ENCODE measurements around the gene PCDH1. TPM values are rescaled to one million over a fixed set of nuclear protein-coding genes. Genes with fewer than 3 reads are reported as not detected.

PCDH1 gene
- total RNA-seq, 2 donors from 2014 or later = 0.25 TPM; not detected in 1

DNA sequence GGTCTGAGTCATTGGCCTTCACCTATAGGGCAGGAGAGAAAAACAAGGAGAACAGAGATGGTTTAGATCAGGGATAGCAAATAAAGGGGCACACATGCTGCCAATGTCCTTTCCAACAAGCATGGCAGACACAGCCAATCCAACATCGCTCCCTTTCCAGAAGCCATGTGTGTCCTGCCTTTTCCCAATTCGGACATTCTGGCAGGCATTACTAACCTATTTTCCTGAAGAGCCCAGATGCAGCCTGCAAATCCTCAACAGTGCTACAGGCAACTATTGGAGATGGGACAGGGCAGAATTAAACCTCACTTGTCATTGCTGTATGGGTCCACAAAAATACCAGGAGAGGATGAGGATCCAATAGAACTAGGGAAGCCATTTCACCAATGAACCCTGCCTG is 12.8 kb downstream of the PCDH1 start:
- H3K9me3 Mint-ChIP-seq = no peaks in the 10 kb centered on the region
- H3K4me1 Mint-ChIP-seq (ENCODE audit: low read depth) = no peaks in the 10 kb centered on the region
- DNase-seq (no peak), ATAC-seq (replicated peaks in 1 of 2) (no peak)
- no peak overlapping the region for H3K27ac Mint-ChIP-seq
- no peak overlapping the region for H3K4me3 Mint-ChIP-seq
- no peaks in the 10 kb centered on the region for H3K36me3 Mint-ChIP-seq (ENCODE audit: insufficient read depth in 2 of 2)
- peaks cover 17% of the 10 kb centered on the region for H3K27me3 Mint-ChIP-seq (ENCODE audit: low read depth)

DNA sequence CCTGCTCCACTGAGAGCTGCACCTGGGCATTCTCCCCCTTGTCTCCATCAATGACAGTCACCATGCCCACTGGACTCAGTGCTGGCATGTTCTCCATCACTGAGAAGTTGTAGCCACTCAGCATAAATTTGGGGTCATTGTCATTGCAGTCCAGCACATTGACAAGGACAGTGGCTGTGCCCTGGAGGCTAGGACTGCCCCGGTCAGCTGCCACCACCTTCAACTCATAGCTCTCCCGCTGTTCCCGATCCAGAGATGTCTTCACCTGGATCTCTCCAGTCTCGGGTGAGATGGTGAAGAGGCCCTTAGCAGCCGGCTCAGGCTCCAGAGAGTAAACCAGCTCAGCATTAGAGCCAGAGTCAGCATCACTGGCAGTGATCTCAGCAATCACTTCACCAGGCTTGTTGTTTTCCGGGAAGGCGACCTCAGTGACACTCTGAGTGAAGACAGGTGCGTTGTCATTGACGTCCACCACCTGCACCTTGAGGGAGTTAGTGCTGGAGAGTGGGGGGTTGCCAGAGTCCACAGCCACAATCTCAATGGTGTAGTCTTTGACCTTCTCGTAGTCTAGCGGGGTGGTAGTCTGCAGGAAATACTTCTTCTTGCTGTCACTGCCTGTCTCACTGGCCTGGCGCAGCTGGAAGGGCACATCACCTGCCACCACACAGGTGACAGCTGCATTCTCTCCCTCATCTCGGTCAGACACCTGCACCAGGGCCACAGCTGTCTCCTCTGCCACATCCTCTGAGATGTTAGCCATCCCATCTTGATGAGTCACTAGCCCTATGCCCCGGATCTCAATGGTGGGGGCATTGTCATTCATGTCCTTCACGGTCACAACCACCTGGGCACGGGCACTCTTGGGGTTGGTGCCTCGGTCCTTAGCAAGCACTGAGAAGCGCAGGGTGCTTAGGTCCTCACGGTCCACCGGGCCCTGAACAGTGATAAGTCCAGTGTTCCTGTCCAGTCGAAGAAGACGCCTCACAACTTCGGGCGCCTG is 13.5 kb downstream of the PCDH1 start:
- no peak overlapping the region for H3K4me3 Mint-ChIP-seq
- ATAC-seq (replicated peaks in 1 of 2) = no peak
- no peaks in the 10 kb centered on the region for H3K36me3 Mint-ChIP-seq (ENCODE audit: insufficient read depth in 2 of 2)
- peaks cover 15% of the 10 kb centered on the region for H3K27me3 Mint-ChIP-seq (ENCODE audit: low read depth)
- H3K9me3 Mint-ChIP-seq = no peaks in the 10 kb centered on the region
- H3K27ac Mint-ChIP-seq = no peak overlapping the region
- no peak for DNase-seq
- no peaks in the 10 kb centered on the region for H3K4me1 Mint-ChIP-seq (ENCODE audit: low read depth)

DNA sequence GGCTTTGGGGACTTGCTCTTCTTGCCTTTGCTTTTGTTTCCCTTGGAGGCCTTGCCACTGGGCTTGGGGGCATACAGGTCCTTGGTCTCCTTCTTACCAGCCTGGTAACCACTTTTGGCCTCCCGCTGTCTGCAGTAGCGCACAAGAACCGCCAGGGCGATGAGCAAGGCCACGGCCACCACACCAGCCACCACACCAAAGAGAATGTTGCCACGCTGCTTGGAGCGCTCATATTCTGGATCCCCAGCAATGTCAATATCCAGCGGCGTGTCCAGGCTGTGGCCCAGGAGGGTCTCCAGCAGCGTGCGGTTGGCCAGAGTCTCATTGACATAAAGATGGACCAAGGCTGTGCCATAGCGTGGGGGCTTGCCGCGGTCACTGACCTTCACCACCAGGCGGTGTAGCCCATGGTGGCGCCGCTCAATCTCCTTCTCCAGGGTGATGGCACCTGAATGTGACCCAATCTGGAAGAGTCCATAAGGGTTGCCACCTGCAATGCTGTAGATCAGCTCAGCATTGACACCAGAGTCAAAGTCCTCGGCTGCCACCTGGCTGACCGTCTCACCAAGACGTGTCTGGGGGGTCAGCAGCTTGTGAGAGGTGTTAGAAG is 14.5 kb downstream of the PCDH1 start:
- Mint-ChIP-seq H3K36me3 (ENCODE audit: insufficient read depth in 2 of 2) (no peaks in the 10 kb centered on the region), H3K4me3 (no peak overlapping the region), H3K27me3 (ENCODE audit: low read depth) (peaks cover 17% of the 10 kb centered on the region), H3K4me1 (ENCODE audit: low read depth) (no peaks in the 10 kb centered on the region), H3K9me3 (no peaks in the 10 kb centered on the region), H3K27ac (no peak overlapping the region)
- DNase-seq (no peak), ATAC-seq (replicated peaks in 1 of 2) (no peak)

DNA sequence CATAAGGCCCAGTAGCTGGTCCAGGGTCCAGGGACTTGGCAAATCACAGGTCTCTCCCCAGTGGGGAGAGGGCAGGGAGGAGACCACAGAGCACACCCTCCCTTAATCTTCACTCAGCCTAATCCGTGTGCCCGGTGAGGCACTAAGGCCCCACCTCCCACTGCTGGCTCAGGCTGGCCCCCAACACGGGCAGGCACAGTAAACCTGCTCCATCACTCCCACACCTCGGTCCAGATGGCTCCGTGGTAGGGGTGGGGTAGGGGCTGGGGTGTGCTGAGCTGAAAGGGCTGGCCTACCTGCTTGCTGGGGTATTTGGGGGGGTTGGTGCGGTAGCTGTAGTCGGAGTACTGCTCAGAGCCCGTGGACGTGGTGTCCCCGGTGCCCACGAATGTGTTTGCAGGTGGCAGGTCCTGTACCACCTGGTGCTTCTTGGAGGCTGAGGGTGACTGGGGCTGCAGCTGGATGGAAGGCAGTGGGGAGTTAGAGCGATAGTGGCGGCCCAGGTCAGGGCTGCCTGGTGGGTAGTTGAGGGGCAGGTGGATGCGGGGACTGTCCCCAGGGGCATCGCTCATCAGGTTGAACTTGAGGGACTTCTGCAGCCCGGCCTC is 15.2 kb downstream of the PCDH1 start:
- DNase-seq (no peak), ATAC-seq (replicated peaks in 1 of 2) (no peak)
- H3K4me1 Mint-ChIP-seq (ENCODE audit: low read depth) = no peaks in the 10 kb centered on the region
- no peak overlapping the region for H3K4me3 Mint-ChIP-seq
- no peaks in the 10 kb centered on the region for H3K36me3 Mint-ChIP-seq (ENCODE audit: insufficient read depth in 2 of 2)
- no peaks in the 10 kb centered on the region for H3K9me3 Mint-ChIP-seq
- peaks cover 17% of the 10 kb centered on the region for H3K27me3 Mint-ChIP-seq (ENCODE audit: low read depth)
- no peak overlapping the region for H3K27ac Mint-ChIP-seq

DNA sequence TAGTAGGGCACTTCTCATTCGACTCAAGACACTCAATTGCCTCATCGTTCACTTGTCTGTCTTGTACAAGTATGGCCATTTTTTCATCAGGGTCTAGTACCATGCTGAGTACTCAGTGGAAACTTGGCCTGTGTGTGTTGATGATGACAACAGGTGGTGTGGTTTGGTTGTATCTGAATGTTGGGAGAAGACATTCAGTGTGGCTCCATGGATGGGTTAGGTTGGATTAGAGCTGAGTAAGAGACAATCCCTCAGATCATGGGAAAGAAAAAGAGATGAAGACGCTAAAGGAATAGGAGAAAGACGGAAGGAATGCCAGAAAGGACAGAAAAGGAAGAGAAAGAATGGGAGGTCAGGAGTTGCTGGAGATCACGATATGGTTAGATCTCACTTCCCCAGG is 17.0 kb downstream of the PCDH1 start:
- Mint-ChIP-seq H3K4me1 (ENCODE audit: low read depth) (no peaks in the 10 kb centered on the region), H3K4me3 (no peak overlapping the region), H3K27ac (no peak overlapping the region), H3K36me3 (ENCODE audit: insufficient read depth in 2 of 2) (no peaks in the 10 kb centered on the region), H3K27me3 (ENCODE audit: low read depth) (peaks cover 17% of the 10 kb centered on the region), H3K9me3 (no peaks in the 10 kb centered on the region)
- ATAC-seq (replicated peaks in 1 of 2) (no peak), DNase-seq (no peak)

DNA sequence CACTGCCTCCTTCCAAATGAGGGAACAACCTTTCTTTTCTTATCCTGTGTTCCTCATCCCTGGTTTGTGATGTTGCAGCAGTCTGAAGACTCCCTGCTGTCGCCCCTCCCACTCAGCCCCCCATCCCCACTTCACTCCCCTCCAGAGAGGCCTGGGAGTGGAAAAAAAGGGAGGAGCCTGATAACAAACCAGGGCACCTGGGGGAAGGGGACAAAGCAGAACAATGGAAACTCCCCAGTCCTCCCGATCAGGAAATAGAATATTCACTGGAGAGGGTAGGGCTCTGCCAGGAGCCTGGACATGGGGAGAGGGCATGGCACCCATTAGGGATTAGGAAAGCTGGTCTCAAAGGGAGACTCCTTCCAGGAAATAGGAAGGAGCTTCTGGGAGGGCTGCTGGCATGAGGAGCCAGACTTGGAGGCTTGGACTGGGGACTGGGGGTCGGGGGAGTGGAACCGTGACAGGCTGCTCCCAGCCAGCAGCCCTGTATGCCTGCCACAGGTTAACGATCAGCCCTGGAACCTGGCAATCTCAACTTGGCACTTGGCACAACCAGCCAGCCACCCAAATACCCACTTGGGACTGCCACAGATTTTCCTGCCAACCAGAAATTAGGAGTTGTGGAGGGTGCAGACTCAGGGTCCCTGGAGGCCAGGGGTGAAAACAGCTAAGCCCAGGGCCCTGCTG is 20.0 kb downstream of the PCDH1 start:
- no peak overlapping the region for H3K4me3 Mint-ChIP-seq
- DNase-seq (no peak), ATAC-seq (replicated peaks in 1 of 2) (no peak)
- no peak overlapping the region for H3K27ac Mint-ChIP-seq
- no peaks in the 10 kb centered on the region for H3K36me3 Mint-ChIP-seq (ENCODE audit: insufficient read depth in 2 of 2)
- no peaks in the 10 kb centered on the region for H3K4me1 Mint-ChIP-seq (ENCODE audit: low read depth)
- H3K27me3 Mint-ChIP-seq (ENCODE audit: low read depth) = peaks cover 17% of the 10 kb centered on the region
- no peaks in the 10 kb centered on the region for H3K9me3 Mint-ChIP-seq

DNA sequence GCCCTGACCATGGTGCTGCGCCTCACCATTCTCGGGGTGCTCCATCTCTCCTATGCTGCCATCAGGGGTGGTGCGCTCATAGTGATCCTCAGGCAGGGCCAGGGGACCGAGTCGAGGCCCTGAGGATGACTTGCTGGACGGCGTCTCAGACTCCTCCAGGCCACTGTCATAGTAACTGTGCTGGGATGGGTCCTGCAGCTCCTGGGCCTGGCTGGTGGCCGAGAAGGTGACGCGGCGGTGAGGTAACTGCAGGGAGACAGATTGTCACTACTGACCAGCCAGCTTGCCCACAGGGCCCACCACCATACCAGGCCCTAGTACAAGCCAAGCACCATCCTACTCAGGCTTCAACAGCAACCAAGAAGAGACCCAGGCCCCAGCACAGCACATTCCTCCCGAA is 21.0 kb downstream of the PCDH1 start:
- H3K27me3 Mint-ChIP-seq (ENCODE audit: low read depth) = peaks cover 17% of the 10 kb centered on the region

DNA sequence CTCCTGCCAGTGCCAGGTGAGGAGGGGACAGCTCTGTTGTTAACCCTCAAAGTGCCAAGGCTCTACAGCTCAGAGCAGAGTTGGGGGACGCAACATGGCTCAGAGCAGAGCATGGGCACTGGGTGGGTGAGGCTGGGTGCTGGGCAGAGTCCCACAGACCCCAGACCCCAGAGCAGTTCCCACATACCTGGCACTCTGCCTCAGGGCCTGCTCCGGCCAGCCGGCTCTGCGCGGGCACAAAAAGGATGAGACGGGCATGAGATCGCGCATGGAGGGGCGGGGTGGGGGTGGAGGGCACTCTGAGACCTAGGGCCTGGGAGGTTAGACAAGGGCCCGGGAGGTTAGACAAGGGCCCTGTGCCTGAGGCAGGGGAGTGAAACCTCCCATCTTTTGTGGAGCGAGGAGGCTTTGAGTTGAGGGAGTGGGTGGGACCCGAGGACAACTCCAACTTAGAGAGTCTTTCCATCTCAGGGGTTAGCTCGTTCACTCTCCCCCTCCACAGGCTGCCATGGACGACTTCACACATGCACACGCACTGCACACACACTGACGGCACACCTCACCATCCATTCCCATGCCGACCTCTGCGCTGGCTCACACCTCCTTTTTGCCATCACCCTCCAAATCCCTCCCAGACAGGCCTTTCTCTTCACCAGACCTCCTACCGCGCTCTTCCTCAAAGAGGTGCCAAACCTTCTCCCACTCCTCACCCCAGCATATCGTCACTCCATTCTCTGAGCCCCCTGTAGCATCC is 22.0 kb downstream of the PCDH1 start:
- Mint-ChIP-seq H3K36me3 (ENCODE audit: insufficient read depth in 2 of 2) (no peaks in the 10 kb centered on the region), H3K27ac (no peak overlapping the region), H3K4me3 (no peak overlapping the region), H3K27me3 (ENCODE audit: low read depth) (peaks cover 12% of the 10 kb centered on the region), H3K4me1 (ENCODE audit: low read depth) (no peaks in the 10 kb centered on the region), H3K9me3 (no peaks in the 10 kb centered on the region)
- no peak for ATAC-seq (replicated peaks in 1 of 2)
- no peak for DNase-seq

More for the DNA sequence above, 21.0 kb downstream of the PCDH1 start:
- Mint-ChIP-seq H3K4me3 (no peak overlapping the region), H3K9me3 (no peaks in the 10 kb centered on the region), H3K36me3 (ENCODE audit: insufficient read depth in 2 of 2) (no peaks in the 10 kb centered on the region), H3K4me1 (ENCODE audit: low read depth) (no peaks in the 10 kb centered on the region), H3K27ac (no peak overlapping the region)
- DNase-seq (no peak), ATAC-seq (replicated peaks in 1 of 2) (no peak)

DNA sequence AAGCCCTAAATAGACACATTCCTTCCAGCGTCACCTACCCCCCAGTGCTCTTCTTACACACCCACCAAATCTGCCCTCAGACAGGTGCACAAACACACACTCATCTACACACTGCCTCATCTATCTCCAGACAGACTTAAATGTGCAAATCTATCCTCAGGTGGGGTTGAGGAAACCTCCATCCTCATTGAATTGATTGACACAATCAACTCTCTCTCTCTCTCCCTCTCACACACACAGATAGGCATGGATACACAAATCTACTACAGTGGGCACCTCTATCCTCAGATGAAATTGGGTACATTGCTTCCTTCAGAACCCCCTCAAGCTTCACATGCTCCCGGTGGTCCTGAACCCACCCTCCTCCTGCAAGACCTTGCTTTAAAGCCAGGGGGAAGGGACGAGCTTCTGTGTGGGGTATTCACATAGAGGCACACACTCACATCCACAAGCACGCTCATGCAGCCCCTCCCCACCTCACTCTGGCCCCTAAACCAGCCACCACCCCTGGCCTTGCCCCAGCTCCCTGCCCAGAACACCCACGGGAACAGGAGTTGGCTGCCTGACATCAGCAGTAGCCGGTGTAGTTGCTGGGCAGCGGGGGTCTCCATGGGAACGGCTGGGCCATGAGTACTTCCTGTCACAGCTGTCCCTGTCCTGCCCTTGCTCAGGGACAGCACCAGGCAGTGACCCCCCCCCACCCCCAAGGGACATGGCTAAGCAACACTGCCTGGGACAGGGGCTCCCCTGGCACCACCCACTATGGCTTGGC is 22.8 kb downstream of the PCDH1 start:
- peaks cover 9% of the 10 kb centered on the region for H3K27me3 Mint-ChIP-seq (ENCODE audit: low read depth)
- H3K27ac Mint-ChIP-seq = no peak overlapping the region
- H3K4me3 Mint-ChIP-seq = no peak overlapping the region
- ATAC-seq (replicated peaks in 1 of 2) (no peak), DNase-seq (no peak)
- H3K4me1 Mint-ChIP-seq (ENCODE audit: low read depth) = no peaks in the 10 kb centered on the region
- no peaks in the 10 kb centered on the region for H3K9me3 Mint-ChIP-seq
- H3K36me3 Mint-ChIP-seq (ENCODE audit: insufficient read depth in 2 of 2) = no peaks in the 10 kb centered on the region

DNA sequence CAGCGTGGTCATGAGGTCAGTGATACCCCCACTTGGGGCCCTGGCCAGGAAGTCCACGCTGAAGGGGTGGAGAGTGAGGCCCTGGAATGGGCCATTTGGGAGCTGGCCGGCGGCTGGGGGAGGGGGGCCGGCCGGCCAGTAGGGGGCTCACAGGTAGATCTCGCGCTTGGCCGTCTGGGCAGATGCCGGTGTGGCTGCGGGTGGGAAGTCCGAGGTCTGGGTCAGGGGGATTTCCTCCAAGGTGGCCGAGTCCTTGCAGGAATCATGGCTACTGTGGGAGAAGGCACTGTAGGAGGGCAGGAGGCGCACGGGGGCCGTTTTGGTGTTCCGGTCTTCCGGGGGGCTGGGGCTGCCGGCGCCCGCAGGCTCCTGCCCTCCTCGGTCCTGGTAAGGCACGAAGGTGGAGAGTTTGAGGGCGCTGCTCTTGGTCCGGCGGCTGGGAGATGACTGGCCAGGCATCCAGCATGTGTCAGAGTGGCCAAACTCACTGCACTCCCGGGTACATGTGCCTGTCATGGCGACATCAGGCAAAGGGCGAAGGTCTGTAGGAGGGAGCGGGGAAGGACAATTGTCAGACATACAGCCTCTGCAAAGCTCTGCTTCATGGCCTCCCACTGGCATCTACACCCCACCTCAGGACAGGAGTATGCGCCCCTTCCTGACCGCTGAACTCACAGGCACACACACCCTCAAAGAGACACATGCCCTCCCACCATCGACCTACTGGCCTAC is 24.1 kb downstream of the PCDH1 start:
- no peak overlapping the region for H3K27ac Mint-ChIP-seq
- H3K4me3 Mint-ChIP-seq = no peak overlapping the region
- no peaks in the 10 kb centered on the region for H3K9me3 Mint-ChIP-seq
- no peaks in the 10 kb centered on the region for H3K36me3 Mint-ChIP-seq (ENCODE audit: insufficient read depth in 2 of 2)
- no peak for ATAC-seq (replicated peaks in 1 of 2)
- DNase-seq = no peak
- H3K4me1 Mint-ChIP-seq (ENCODE audit: low read depth) = peaks cover under 1% of the 10 kb centered on the region
- no peaks in the 10 kb centered on the region for H3K27me3 Mint-ChIP-seq (ENCODE audit: low read depth)

DNA sequence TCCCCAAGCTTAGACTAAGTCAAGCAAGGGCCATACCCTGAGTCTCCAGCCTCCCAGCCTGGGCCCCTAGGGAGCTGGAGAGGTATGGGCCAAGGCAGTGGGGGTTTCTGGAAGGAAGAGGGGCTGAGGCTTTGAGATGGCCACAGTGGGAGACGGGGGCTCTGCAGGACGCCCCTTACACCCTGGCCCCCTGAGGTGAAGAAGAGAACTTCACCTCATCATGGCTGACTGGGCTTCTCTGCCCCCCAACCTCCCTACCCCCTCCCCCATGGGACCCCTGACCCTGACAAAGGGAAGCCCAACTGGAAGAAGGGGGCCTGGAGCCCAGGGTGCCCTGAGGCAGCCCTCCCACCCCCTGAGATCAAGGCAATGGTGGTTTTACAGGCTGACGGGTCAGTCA is 25.8 kb downstream of the PCDH1 start:
- Mint-ChIP-seq H3K9me3 (no peaks in the 10 kb centered on the region), H3K36me3 (ENCODE audit: insufficient read depth in 2 of 2) (no peaks in the 10 kb centered on the region), H3K4me1 (ENCODE audit: low read depth) (peaks cover 9% of the 10 kb centered on the region), H3K27ac (no peak overlapping the region), H3K4me3 (no peak overlapping the region), H3K27me3 (ENCODE audit: low read depth) (peaks cover 6% of the 10 kb centered on the region)
- no peak for ATAC-seq (replicated peaks in 1 of 2)
- no peak for DNase-seq
